Kidney (tissue), 14 donors: Measurements from ENCODE around the gene HK1. TPM values are rescaled to one million over a fixed set of nuclear protein-coding genes. Genes with fewer than 3 reads are reported as not detected.
"Not testable (repeated sequence)": the region's sequence is repeated elsewhere in the genome, so short reads cannot be mapped to it uniquely, and the experiment has no call there.

Experiments used
- DNase-seq, 5 donors: peaks; one replicate each; pipeline ENCODE4 v3.0.0-alpha.2; 2013 to 2020
- FAIRE-seq: peaks from 2 replicates; lab custom pipeline; 2012; peaks lifted over from hg19 to GRCh38; lab: Jason Lieb, UNC
- H3K27ac ChIP-seq, 2 donors: one replicate each; pipeline ENCODE4 v1.7.0; 2013; ENCODE audit warnings: low read depth in 2 of 2, low read length in 2 of 2, inconsistent platforms in 1 of 2
- H3K27me3 ChIP-seq: one replicate; pipeline ENCODE4 v1.7.1; 2013; ENCODE audit warnings: low read length, inconsistent platforms; ENCODE audit not compliant: control insufficient read depth, insufficient read depth
- H3K36me3 ChIP-seq, 3 donors: one replicate each; pipeline versions ENCODE4 v1.7.0 to v1.7.1; 2013; ENCODE audit warnings: low read length in 3 of 3, control low read depth in 1 of 3, inconsistent platforms in 1 of 3; ENCODE audit not compliant: insufficient read depth in 3 of 3, control insufficient read depth in 2 of 3
- H3K4me1 ChIP-seq, 3 donors: one replicate each; pipeline versions ENCODE4 v1.7.0 to v1.7.1; 2013; ENCODE audit warnings: low read length in 3 of 3, inconsistent platforms in 1 of 3, low read depth in 1 of 3; ENCODE audit not compliant: control insufficient read depth in 2 of 3, insufficient read depth in 2 of 3
- H3K4me3 ChIP-seq, 3 donors: one replicate each; pipeline versions ENCODE4 v1.7.0 to v1.8.1; 2013; ENCODE audit warnings: low read length in 3 of 3, control low read depth in 1 of 3, inconsistent platforms in 1 of 3
- H3K9ac ChIP-seq, 3 donors: one replicate each; pipeline versions ENCODE4 v1.7.0 to v1.7.1; 2013; ENCODE audit warnings: low read length in 3 of 3, control low read depth in 1 of 3, inconsistent platforms in 1 of 3
- H3K9me3 ChIP-seq, 3 donors: one replicate each; pipeline versions ENCODE4 v1.7.0 to v1.7.1; 2013; ENCODE audit warnings: low read length in 3 of 3, control low read depth in 1 of 3, inconsistent platforms in 1 of 3; ENCODE audit not compliant: control insufficient read depth in 2 of 3, insufficient read depth in 1 of 3
- intact Hi-C: fragments of 100-400 bp; cut with DNase I; formaldehyde crosslinking; loops from one replicate; pipeline ENCODE4 v1.11.1; 2022
- polyA plus RNA-seq: library from polyadenylated mRNA; stranded (reverse); fragments of 350-450 nt; fragmentation: Illumina TruSeq; extraction: RNeasy Lipid Tissue Mini Kit (QIAGEN cat#74804); gene quantifications from one replicate; pipeline ENCODE4 v1.2.3, GENCODE V29; 2014; ENCODE audit warnings: low read depth, low replicate concordance; ENCODE audit not compliant: insufficient read depth
- total RNA-seq: library from RNA; stranded (reverse); fragmentation: NEBNext Ultra II Directional; extraction: Animal tissue kit (Norgen Biotek cat#: 25700); gene quantifications from one replicate; pipeline ENCODE4 v1.2.1, GENCODE V29; 2021
- TF ChIP-seq, protein P1 (sequence below): IDR thresholded peaks from 3 replicates; pipeline ENCODE4 v1.5.1; 2012; ENCODE audit warnings: mild to moderate bottlenecking, moderate library complexity, borderline replicate concordance; ENCODE audit not compliant: insufficient read depth; ENCODE audit errors: extremely low read depth
- donor health status: control.
- donor health status: control.
- donor health status: control.
- donor health status: control.
- donor health status: control.
- donor health status: DM: yes; HTN: yes; CAD: no.
- donor health status: Normal renal cell carcinoma (clear cell type).

The HK1 gene
- total and polyA plus RNA-seq, 2 donors from 2014 or later = 35.9 to 84.9 TPM

DNA sequence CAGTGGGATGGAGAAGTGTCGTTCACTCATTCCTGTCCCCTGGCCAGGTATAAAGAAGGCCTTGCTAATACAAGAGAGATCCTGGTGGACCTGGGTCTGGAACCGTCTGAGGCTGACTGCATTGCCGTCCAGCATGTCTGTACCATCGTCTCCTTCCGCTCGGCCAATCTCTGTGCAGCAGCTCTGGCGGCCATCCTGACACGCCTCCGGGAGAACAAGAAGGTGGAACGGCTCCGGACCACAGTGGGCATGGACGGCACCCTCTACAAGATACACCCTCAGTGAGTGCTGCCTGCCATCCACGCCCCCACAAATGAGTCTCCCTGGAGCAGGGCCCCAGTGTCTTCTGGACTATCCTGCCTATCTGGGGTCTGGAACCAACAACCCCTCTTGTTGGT, 31.0 kb upstream of the HK1 start:
- no peak for FAIRE-seq
- H3K36me3 ChIP-seq = peaks cover 0 to 20% (median 3%) of the 10 kb centered on the region in 3 donors
- no peaks in the 10 kb centered on the region for H3K4me1 ChIP-seq
- DNase-seq = no peak
- TF ChIP-seq, protein P1, sequence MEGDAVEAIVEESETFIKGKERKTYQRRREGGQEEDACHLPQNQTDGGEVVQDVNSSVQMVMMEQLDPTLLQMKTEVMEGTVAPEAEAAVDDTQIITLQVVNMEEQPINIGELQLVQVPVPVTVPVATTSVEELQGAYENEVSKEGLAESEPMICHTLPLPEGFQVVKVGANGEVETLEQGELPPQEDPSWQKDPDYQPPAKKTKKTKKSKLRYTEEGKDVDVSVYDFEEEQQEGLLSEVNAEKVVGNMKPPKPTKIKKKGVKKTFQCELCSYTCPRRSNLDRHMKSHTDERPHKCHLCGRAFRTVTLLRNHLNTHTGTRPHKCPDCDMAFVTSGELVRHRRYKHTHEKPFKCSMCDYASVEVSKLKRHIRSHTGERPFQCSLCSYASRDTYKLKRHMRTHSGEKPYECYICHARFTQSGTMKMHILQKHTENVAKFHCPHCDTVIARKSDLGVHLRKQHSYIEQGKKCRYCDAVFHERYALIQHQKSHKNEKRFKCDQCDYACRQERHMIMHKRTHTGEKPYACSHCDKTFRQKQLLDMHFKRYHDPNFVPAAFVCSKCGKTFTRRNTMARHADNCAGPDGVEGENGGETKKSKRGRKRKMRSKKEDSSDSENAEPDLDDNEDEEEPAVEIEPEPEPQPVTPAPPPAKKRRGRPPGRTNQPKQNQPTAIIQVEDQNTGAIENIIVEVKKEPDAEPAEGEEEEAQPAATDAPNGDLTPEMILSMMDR = no peak
- no peaks in the 10 kb centered on the region for H3K27me3 ChIP-seq
- H3K9ac ChIP-seq = no peak overlapping the region
- H3K27ac ChIP-seq = no peak overlapping the region
- H3K9me3 ChIP-seq = no peaks in the 10 kb centered on the region
- intact Hi-C loops = no loop called here
- H3K4me3 ChIP-seq = no peak overlapping the region

DNA sequence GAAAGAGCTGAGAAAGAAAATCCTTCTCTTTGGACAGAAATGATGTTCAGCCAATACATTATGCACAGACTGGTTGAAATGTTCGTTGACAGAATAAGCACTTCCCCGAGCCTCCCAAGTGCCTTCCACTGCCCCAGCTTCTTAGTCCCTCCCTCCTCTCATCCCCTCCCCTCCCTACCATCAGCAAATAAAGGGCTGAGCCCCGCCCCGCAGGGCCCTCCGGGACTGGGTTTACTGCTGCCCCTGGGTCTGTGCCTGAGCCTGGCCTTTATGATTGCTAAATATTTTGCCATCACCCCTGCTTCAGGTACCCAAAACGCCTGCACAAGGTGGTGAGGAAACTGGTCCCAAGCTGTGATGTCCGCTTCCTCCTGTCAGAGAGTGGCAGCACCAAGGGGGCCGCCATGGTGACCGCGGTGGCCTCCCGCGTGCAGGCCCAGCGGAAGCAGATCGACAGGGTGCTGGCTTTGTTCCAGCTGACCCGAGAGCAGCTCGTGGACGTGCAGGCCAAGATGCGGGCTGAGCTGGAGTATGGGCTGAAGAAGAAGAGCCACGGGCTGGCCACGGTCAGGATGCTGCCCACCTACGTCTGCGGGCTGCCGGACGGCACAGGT, 30.1 kb upstream of the HK1 start:
- intact Hi-C loops = no loop called here
- no peak for DNase-seq
- Histone ChIP-seq H3K9ac (no peak overlapping the region), H3K4me3 (no peak overlapping the region), H3K27me3 (no peaks in the 10 kb centered on the region), H3K9me3 (no peaks in the 10 kb centered on the region), H3K27ac (no peak overlapping the region), H3K4me1 (no peaks in the 10 kb centered on the region), H3K36me3 (peaks cover 0 to 20% (median 5%) of the 10 kb centered on the region in 3 donors)
- TF ChIP-seq, protein P1 = no peak
- no peak for FAIRE-seq

DNA sequence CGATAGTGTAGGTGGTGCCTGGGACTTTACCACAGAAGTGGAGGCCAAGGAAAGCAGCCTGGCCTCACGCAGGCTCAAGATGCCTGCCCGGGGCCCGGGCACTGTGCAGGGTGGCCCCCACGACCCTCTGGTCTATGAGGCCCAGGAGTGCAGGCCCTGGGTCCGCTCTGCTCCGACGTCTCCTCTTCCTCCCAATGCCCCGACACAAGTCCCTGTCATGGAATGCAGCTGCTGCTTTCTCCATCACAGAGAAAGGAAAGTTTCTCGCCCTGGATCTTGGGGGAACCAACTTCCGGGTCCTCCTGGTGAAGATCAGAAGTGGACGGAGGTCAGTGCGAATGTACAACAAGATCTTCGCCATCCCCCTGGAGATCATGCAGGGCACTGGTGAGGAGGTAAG, 28.3 kb upstream of the HK1 start:
- Histone ChIP-seq H3K9ac (no peak overlapping the region), H3K27me3 (no peaks in the 10 kb centered on the region), H3K27ac (no peak overlapping the region), H3K4me1 (no peaks in the 10 kb centered on the region), H3K36me3 (peaks cover 0 to 15% (median 2%) of the 10 kb centered on the region in 3 donors), H3K9me3 (no peaks in the 10 kb centered on the region), H3K4me3 (no peak overlapping the region)
- DNase-seq (no peak), FAIRE-seq (no peak)
- TF ChIP-seq, protein P1 = no peak
- intact Hi-C loops = no loop called here

DNA sequence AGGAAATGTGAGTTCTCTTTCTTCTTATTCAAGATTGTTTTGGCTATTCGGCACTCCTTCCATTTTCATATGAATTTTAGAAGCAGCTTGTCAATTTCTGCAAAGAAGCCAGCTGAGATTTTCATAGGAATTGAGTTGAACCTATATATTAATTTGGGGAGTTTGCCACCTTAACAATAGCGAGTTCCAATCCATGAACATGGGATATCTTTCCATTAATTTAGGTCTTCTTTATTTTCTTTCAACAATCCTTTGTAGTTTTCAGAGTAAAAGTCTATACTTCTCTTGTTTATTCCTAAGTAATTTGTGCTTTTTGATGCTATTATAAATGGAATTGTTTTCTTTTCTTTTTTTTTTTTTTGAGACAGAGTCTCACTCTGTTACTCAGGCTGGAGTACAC, 26.9 kb upstream of the HK1 start:
- peaks cover 0 to 14% (median 2%) of the 10 kb centered on the region in 3 donors for H3K36me3 ChIP-seq
- H3K9ac ChIP-seq, H3K4me1 ChIP-seq, FAIRE-seq, DNase-seq, H3K9me3 ChIP-seq, H3K27ac ChIP-seq, intact Hi-C loops, H3K4me3 ChIP-seq, H3K27me3 ChIP-seq: not testable (repeated sequence)
